Calu3 (cell line): Measurements from ENCODE around the gene NAALADL2. TPM values are rescaled to one million over a fixed set of nuclear protein-coding genes. Genes with fewer than 3 reads are reported as not detected.

Experiments
- BruUV-seq: library from RNA; stranded (reverse); fragments of 400-500 nt; replicated peaks from 2 replicates; lab custom pipeline; 2021; lab: Mats Ljungman, UMichigan
- CTCF ChIA-PET: fragments of 300-600 bp; sonication (Branson Sonifier 250); formaldehyde crosslinking; loops from one replicate; lab custom pipeline; 2022; ENCODE audit warnings: antibody characterized with exemption; lab: Charles Lee
- DNase-seq: peaks from one replicate; pipeline ENCODE4 v3.0.0; 2022
- H3K27ac Mint-ChIP-seq: one replicate; pipeline ENCODE4 v1.8.0; 2022; ENCODE audit warnings: mixed read lengths; ENCODE audit not compliant: unreplicated experiment
- H3K27me3 Mint-ChIP-seq: one replicate; pipeline ENCODE4 v1.8.0; 2022; ENCODE audit warnings: mixed read lengths; ENCODE audit not compliant: unreplicated experiment
- H3K36me3 Mint-ChIP-seq: one replicate; pipeline ENCODE4 v1.8.0; 2022; ENCODE audit warnings: mild to moderate bottlenecking, moderate library complexity, mixed read lengths; ENCODE audit not compliant: insufficient read depth, unreplicated experiment
- H3K4me1 Mint-ChIP-seq: one replicate; pipeline ENCODE4 v1.8.0; 2022; ENCODE audit warnings: mild to moderate bottlenecking, low read depth, mixed read lengths; ENCODE audit not compliant: unreplicated experiment
- H3K4me3 Mint-ChIP-seq: one replicate; pipeline ENCODE4 v1.8.0; 2022; ENCODE audit warnings: mild to moderate bottlenecking, low read depth, moderate library complexity, mixed read lengths; ENCODE audit not compliant: unreplicated experiment
- H3K9me3 Mint-ChIP-seq: one replicate; pipeline ENCODE4 v1.8.0; 2022; ENCODE audit warnings: low read depth, mixed read lengths; ENCODE audit not compliant: unreplicated experiment
- intact Hi-C: fragments of 100-400 bp; cut with micrococcal nuclease; formaldehyde crosslinking; loops from one replicate; pipeline ENCODE4 v1.10.0; 2022; ENCODE audit not compliant: unreplicated experiment
- total RNA-seq: library from RNA; stranded (reverse); gene quantifications from 2 replicates; pipeline ENCODE4 v1.2.3, GENCODE V29; 2022
- TF ChIP-seq, protein P1 (sequence below): fragments of 200-600 bp; IDR thresholded peaks from one replicate; pipeline ENCODE4 v1.8.0; 2022; ENCODE audit warnings: antibody characterized with exemption; ENCODE audit not compliant: unreplicated experiment

The NAALADL2 gene
- total RNA-seq, 1 experiment from 2014 or later, result 36.9 TPM

DNA sequence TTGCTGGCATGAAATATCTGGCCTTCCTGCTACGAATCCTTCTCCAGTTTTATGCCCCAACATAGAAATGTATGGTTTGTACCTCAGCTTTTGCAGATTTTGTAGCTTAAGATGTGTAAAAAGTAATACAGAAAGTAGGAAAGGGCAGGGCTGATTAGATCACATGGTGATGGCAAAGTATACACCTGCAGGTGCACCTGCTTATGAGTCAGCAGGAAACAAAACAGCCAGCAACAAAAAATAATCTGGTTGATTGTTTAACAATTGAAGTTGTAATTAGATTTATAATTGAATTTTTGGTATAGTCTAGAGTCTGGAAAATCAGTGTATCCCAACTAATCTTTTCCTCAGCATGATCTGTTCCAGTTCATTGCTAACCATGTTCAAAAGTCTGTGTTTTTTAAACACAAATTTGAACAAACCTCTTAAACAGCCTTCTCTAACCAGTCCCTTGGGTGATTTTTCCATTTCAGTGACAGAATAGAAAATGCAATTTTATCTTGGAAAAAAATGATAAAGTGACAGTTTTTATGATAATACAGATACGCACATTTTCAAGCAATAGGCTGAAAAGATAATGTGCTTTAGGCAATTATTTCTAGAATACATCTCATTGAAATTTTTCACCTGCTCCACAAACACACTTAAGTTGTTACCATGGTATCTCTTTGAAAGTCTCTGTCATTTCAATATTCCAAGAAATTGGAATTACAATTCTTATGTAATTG is 477.4 kb downstream of the NAALADL2 start:
- Mint-ChIP-seq H3K36me3 (no peaks in the 10 kb centered on the region), H3K4me1 (peaks cover 27% of the 10 kb centered on the region), H3K4me3 (no peak overlapping the region), H3K9me3 (no peaks in the 10 kb centered on the region), H3K27ac (peak overlapping the region; percentile 74), H3K27me3 (no peaks in the 10 kb centered on the region)
- peak; percentile 40 for DNase-seq
- CTCF ChIA-PET, result no interaction called here
- TF ChIP-seq, protein P1, sequence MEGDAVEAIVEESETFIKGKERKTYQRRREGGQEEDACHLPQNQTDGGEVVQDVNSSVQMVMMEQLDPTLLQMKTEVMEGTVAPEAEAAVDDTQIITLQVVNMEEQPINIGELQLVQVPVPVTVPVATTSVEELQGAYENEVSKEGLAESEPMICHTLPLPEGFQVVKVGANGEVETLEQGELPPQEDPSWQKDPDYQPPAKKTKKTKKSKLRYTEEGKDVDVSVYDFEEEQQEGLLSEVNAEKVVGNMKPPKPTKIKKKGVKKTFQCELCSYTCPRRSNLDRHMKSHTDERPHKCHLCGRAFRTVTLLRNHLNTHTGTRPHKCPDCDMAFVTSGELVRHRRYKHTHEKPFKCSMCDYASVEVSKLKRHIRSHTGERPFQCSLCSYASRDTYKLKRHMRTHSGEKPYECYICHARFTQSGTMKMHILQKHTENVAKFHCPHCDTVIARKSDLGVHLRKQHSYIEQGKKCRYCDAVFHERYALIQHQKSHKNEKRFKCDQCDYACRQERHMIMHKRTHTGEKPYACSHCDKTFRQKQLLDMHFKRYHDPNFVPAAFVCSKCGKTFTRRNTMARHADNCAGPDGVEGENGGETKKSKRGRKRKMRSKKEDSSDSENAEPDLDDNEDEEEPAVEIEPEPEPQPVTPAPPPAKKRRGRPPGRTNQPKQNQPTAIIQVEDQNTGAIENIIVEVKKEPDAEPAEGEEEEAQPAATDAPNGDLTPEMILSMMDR, result no peak
- intact Hi-C loops, result no loop called here
- BruUV-seq, result no TSS peak

- peak overlapping the region; percentile 3 for H3K27ac Mint-ChIP-seq
- no peak for DNase-seq
These were observed 478.5 kb downstream of the NAALADL2 start for GRCh38 chr3:175337631-175338030.

DNA sequence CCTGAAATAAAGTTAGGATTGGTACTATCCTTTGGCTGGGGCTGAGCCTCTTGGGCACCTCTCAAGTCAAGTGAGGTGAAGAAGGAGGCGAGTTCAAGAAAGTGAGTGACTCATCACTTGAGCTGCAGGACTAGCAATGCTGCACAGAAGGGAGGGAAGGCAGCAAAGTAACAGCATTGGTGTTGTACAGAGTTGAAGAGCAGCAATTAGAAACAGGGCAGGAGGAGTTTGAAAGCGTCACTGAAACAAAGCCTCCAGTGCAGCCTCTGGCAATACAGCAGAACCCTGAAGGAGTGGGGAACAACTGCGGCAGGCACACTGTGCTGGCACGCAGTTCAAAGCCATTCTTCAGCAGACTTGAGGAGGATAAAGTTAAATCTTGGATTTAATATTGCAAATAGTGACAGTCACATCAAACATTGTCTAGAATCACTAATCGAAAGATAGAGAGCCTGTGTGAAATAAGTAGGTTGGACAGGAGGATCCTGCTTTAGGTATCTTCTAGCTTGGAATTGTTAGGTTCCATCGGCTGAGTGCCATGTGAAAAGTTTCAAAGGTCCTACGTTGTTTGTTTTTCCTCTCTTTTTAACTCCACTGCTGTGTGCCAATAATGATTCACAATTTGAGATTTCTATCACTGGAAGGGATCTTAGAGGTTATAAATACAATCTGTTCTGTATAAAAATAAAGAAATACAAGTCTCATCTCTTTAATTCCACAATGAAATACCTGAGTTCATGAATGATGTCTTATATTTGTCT is 479.8 kb downstream of the NAALADL2 start:
- no peaks in the 10 kb centered on the region for H3K36me3 Mint-ChIP-seq
- H3K27me3 Mint-ChIP-seq, result no peaks in the 10 kb centered on the region
- H3K27ac Mint-ChIP-seq, result peak overlapping the region; percentile 76
- intact Hi-C loops, result loop anchor here (2.0 kb wide), 2 partner anchors 48 to 476 kb away; no protein-coding TSS in a partner anchor
- no peaks in the 10 kb centered on the region for H3K9me3 Mint-ChIP-seq
- BruUV-seq, result no TSS peak
- peaks cover 40% of the 10 kb centered on the region for H3K4me1 Mint-ChIP-seq
- H3K4me3 Mint-ChIP-seq, result peak overlapping the region; percentile 60
- TF ChIP-seq, protein P1, result no peak
- DNase-seq, result peak; percentile 72
- CTCF ChIA-PET, result interaction anchor here (0.5 to 0.7 kb wide), 6 partner anchors 15 to 1583 kb away, joined by 3 to 7 read pairs (median 4); no protein-coding TSS in a partner anchor

More at GRCh38 chr3:175337631-175338030, 478.5 kb downstream of the NAALADL2 start:
- H3K27me3 Mint-ChIP-seq, result no peaks in the 10 kb centered on the region
- intact Hi-C loops, result loop anchor here (2.0 kb wide), 2 partner anchors 49 to 475 kb away; no protein-coding TSS in a partner anchor
- peaks cover 36% of the 10 kb centered on the region for H3K4me1 Mint-ChIP-seq
- BruUV-seq, result no TSS peak
- TF ChIP-seq, protein P1, result no peak
- H3K9me3 Mint-ChIP-seq, result no peaks in the 10 kb centered on the region
- CTCF ChIA-PET, result no interaction called here
- H3K4me3 Mint-ChIP-seq, result no peak overlapping the region
- H3K36me3 Mint-ChIP-seq, result no peaks in the 10 kb centered on the region

GRCh38 chr3:175340338-175341015 is 481.3 kb downstream of the NAALADL2 start:
- no peaks in the 10 kb centered on the region for H3K36me3 Mint-ChIP-seq
- TF ChIP-seq, protein P1, result no peak
- no peak overlapping the region for H3K4me3 Mint-ChIP-seq
- H3K4me1 Mint-ChIP-seq, result peaks cover 40% of the 10 kb centered on the region
- BruUV-seq, result no TSS peak
- no peak overlapping the region for H3K27ac Mint-ChIP-seq
- DNase-seq, result no peak
- no peaks in the 10 kb centered on the region for H3K27me3 Mint-ChIP-seq
- intact Hi-C loops, result no loop called here
- no peaks in the 10 kb centered on the region for H3K9me3 Mint-ChIP-seq
- CTCF ChIA-PET, result no interaction called here
